ENCODE data around the gene USP3. TPM values are rescaled to one million over a fixed set of nuclear protein-coding genes. Genes with fewer than 3 reads are reported as not detected.

The USP3 gene
- total and polyA plus RNA-seq, 7 donors, result 20.4 to 66.5 (median 46.4) TPM

DNA sequence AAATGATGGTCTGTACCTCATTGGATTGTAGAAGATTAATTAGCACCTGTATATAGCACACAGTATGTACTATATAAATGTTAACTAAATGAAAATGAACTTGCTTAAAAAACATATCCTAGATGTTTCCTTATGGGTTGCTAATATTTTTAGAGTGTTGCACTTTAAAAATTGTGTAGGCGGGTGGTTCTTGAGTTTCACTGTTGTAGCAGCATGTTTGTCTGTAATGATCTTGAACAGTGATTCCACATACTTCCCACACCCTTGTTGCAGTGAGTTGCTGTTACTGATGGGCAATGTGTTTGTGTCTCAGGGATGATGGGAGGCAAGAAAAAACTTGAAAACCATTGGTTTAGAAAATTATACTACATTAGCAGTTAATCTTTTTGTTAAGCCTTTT is 22.0 kb downstream of the USP3 start:
- Histone ChIP-seq H3K4me3 (no peak overlapping the region), H3K9me3 (no peaks in the 10 kb centered on the region), H3K27ac (no peak overlapping the region), H3K4me1 (peaks cover 0 to 83% (median 58%) of the 10 kb centered on the region in 4 donors), H3K27me3 (no peaks in the 10 kb centered on the region), H3K36me3 (no peaks in the 10 kb centered on the region)
- no peak for TF ChIP-seq POLR2AphosphoS5 (IDR thresholded peaks at IDR 0.05)
- TF ChIP-seq, protein P1, sequence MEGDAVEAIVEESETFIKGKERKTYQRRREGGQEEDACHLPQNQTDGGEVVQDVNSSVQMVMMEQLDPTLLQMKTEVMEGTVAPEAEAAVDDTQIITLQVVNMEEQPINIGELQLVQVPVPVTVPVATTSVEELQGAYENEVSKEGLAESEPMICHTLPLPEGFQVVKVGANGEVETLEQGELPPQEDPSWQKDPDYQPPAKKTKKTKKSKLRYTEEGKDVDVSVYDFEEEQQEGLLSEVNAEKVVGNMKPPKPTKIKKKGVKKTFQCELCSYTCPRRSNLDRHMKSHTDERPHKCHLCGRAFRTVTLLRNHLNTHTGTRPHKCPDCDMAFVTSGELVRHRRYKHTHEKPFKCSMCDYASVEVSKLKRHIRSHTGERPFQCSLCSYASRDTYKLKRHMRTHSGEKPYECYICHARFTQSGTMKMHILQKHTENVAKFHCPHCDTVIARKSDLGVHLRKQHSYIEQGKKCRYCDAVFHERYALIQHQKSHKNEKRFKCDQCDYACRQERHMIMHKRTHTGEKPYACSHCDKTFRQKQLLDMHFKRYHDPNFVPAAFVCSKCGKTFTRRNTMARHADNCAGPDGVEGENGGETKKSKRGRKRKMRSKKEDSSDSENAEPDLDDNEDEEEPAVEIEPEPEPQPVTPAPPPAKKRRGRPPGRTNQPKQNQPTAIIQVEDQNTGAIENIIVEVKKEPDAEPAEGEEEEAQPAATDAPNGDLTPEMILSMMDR (IDR thresholded peaks at IDR 0.05), result no peak
- TF ChIP-seq EP300 (IDR thresholded peaks at IDR 0.05), result no peak
- no peak for TF ChIP-seq POLR2A (IDR thresholded peaks at IDR 0.05)
- 86 to 89% methylated on average over 1 of the region's 1 CpG for WGBS, 2 donors
- DNase-seq, result no peak
- intact Hi-C loops (cut with DNase I), result no loop called here

DNA sequence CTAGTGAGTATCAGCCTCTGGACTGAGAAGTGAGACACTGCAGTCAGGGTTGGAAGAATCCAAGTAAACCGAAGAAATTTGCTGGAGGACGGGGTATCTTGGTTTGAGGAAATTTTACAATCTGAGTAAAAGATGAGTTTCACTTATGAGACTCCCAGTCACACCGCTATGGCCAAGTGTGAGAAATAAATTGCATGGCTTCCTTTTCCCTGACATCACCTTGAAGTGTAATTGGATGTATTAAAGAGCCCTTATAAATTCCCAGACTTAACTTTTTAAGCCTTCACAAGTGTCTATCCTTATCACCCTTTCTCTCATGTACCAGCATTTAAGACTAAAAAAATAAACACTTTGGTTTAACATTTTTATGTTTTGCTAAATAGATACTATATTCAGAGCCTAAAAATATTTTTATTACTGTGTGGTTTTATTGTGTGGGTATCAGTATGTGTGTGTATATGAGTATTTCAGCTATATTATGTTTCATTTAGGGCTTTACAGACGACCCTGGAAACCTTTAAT is 23.8 kb downstream of the USP3 start:
- H3K4me3 ChIP-seq, result no peak overlapping the region
- H3K9me3 ChIP-seq, result no peaks in the 10 kb centered on the region
- no peak overlapping the region for H3K27ac ChIP-seq
- TF ChIP-seq, protein P1 (IDR thresholded peaks at IDR 0.05), result no peak
- TF ChIP-seq POLR2AphosphoS5 (IDR thresholded peaks at IDR 0.05) (no peak), EP300 (IDR thresholded peaks at IDR 0.05) (no peak), POLR2A (IDR thresholded peaks at IDR 0.05) (no peak)
- no peak for DNase-seq
- H3K4me1 ChIP-seq, result peaks cover 0 to 66% (median 45%) of the 10 kb centered on the region in 4 donors
- intact Hi-C loops (cut with DNase I), result no loop called here
- WGBS, 2 donors, result 74 to 82% methylated on average over 4 of the region's 4 CpGs
- no peaks in the 10 kb centered on the region for H3K36me3 ChIP-seq
- no peaks in the 10 kb centered on the region for H3K27me3 ChIP-seq

DNA sequence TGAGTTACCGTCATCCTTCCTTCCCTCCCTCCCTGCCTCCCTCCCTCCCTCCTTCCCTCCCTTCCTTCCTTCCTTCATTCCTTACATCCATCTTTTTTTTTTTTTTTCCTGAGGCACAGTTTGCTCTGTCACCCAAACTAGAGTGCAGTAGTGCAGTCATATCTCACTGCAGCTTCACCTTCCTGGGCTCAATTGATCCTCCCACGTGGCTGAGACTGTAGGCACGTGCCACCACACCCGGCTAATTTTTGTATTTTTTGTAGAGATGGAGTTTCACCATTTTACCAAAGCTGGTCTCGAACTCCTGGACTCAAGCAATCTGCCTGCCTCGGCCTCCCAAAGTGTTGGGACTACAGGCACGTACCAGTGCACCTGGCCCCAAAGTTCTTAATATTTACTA is 25.8 kb downstream of the USP3 start:
- no peak overlapping the region for H3K27ac ChIP-seq
- no peaks in the 10 kb centered on the region for H3K36me3 ChIP-seq
- TF ChIP-seq, protein P1 (IDR thresholded peaks at IDR 0.05), result no peak
- TF ChIP-seq POLR2AphosphoS5 (IDR thresholded peaks at IDR 0.05) (no peak), POLR2A (IDR thresholded peaks at IDR 0.05) (no peak)
- intact Hi-C loops (cut with DNase I), result no loop called here
- peaks cover 0 to 56% (median 32%) of the 10 kb centered on the region in 4 donors for H3K4me1 ChIP-seq
- H3K4me3 ChIP-seq, result no peak overlapping the region
- DNase-seq, result no peak
- 80 to 83% methylated on average over 7 of the region's 7 CpGs for WGBS, 2 donors
- no peaks in the 10 kb centered on the region for H3K9me3 ChIP-seq
- no peaks in the 10 kb centered on the region for H3K27me3 ChIP-seq

- Histone ChIP-seq H3K27ac (no peak overlapping the region), H3K9me3 (no peaks in the 10 kb centered on the region), H3K4me1 (peaks cover 0 to 57% (median 32%) of the 10 kb centered on the region in 4 donors), H3K36me3 (no peaks in the 10 kb centered on the region), H3K4me3 (no peak overlapping the region), H3K27me3 (no peaks in the 10 kb centered on the region)
- DNase-seq, result no peak
- TF ChIP-seq, protein P1 (IDR thresholded peaks at IDR 0.05), result no peak
- TF ChIP-seq EP300 (IDR thresholded peaks at IDR 0.05) (no peak), POLR2AphosphoS5 (IDR thresholded peaks at IDR 0.05) (no peak), POLR2A (IDR thresholded peaks at IDR 0.05) (no peak)
- 80 to 93% methylated on average over 3 of the region's 3 CpGs for WGBS, 2 donors
- intact Hi-C loops (cut with DNase I), result no loop called here
These were observed 26.4 kb downstream of the USP3 start for GRCh38 chr15:63530752-63531299.

DNA sequence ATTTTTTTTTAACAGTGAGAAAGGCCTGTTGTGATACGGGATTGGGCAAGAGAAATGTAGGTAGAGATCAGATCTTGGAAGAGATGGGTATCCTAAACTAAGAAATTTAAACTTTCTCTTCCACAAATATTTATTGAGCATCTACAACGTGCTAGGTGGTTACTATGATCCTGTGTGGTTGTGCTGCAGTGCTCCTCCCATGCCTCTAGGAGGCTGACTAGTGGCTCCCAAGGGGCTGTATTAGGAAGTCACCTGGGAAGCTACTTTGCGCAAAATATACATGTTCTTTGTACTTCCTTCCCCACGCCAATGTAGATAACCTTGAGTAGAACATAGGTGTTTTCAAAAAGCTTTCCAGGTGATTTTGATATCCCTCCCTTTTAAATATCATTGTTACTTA is 27.2 kb downstream of the USP3 start:
- DNase-seq, result no peak
- Histone ChIP-seq H3K9me3 (no peaks in the 10 kb centered on the region), H3K4me1 (peaks cover 0 to 54% (median 33%) of the 10 kb centered on the region in 4 donors), H3K27me3 (no peaks in the 10 kb centered on the region), H3K36me3 (no peaks in the 10 kb centered on the region), H3K27ac (no peak overlapping the region), H3K4me3 (no peak overlapping the region)
- TF ChIP-seq EP300 (IDR thresholded peaks at IDR 0.05), result no peak
- intact Hi-C loops (cut with DNase I), result no loop called here
- WGBS, 2 donors, result 91 to 93% methylated on average over 4 of the region's 4 CpGs
